ENCODE results near the gene MTFR1L. TPM values are rescaled to one million over a fixed set of nuclear protein-coding genes. Genes with fewer than 3 reads are reported as not detected.

The MTFR1L gene
- total and polyA plus RNA-seq, 9 of the 15 experiments (the other 6 are each of a cell fraction or from before 2014, with no cell fraction given): 41.4 to 98.5 (median 53.7) TPM

GRCh38 chr1:25770541-25771220 is 49.1 kb upstream of the MTFR1L start:
- no peak for DNase-seq (ENCODE audit: extremely low read depth in 1 of 4, low spot score in 3 of 4)
- peaks cover 4 to 36% of the 10 kb centered on the region in 2 experiments; a peak in 4 of 5 replicates for H3K27me3 ChIP-seq (ENCODE audit: control insufficient read depth in 2 of 2, insufficient read depth in 2 of 2, low read length in 2 of 2)
- in situ Hi-C loops (cut with MboI) (no loop called here), intact Hi-C loops (cut with micrococcal nuclease) (no loop called here)
- no peaks in the 10 kb centered on the region; the same call in 1 of the 2 replicates for H3K9me3 ChIP-seq (replicated peaks; ENCODE audit: control insufficient read depth, insufficient read depth, low read depth, low read length)
- BruUV-seq (replicated peaks): no TSS peak
- ChIA-PET CTCF (ENCODE audit: low intra/inter-chr PET ratio) (no interaction called here), POLR2A (interaction anchor here (0.6 to 2.1 kb wide), 2 partner anchors 12 to 201 kb away, joined by 3 to 8 read pairs; no protein-coding TSS in a partner anchor)
- no peak overlapping the region for H3K27ac ChIP-seq (ENCODE audit: extremely low read depth, low read depth, low read length)
- H3K4me3 ChIP-seq: no peak overlapping the region
- no peak overlapping the region for H3K4me2 ChIP-seq (ENCODE audit: insufficient read depth, low read length)
- H3K9ac ChIP-seq (ENCODE audit: insufficient read depth in 1 of 2, low read depth in 2 of 2, low read length in 2 of 2): peak overlapping the region in 1 of 2 experiments; percentile 39; a peak in 1 of 4 replicates
- no peaks in the 10 kb centered on the region for H3K9me1 ChIP-seq (ENCODE audit: control insufficient read depth, insufficient read depth, low read length)
- FAIRE-seq: no peak
- no peaks in the 10 kb centered on the region for H3K79me2 ChIP-seq (ENCODE audit: control insufficient read depth, insufficient read depth, low read length)
- 69% methylated on average over 12 of the region's 14 CpGs for WGBS (ENCODE audit: insufficient coverage, low coverage, missing lambda C conversion rate)
- H4K20me1 ChIP-seq (replicated peaks; ENCODE audit: control insufficient read depth, insufficient read depth, low read length): peaks cover 7% of the 10 kb centered on the region; the same call in 1 of the 2 replicates
- H3K36me3 ChIP-seq (ENCODE audit: control insufficient read depth, insufficient read depth, low read length): no peaks in the 10 kb centered on the region
- H2AFZ ChIP-seq (ENCODE audit: low read depth, low read length): no peak overlapping the region
- peaks cover 5 to 31% of the 10 kb centered on the region in 2 experiments; a peak in 4 of 5 replicates for H3K4me1 ChIP-seq (replicated peaks in 1 of 2; ENCODE audit: control insufficient read depth in 2 of 2, insufficient read depth in 2 of 2, low read length in 2 of 2)
- TF ChIP-seq ZNF133 (CRISPR knock-in tag; IDR thresholded peaks at IDR 0.05) (no peak), E2F1 (CRISPR knock-in tag; IDR thresholded peaks at IDR 0.05) (no peak), TFAM (CRISPR knock-in tag; conservative IDR thresholded peaks at IDR 0.05) (no peak)
- ATAC-seq: no peak
